GM18498 (cell line): ENCODE data around the gene COMMD8.
A peak's percentile ranks its signal among the peaks of the same experiment; 100 is the strongest.
"Not testable (repeated sequence)": the region's sequence is repeated elsewhere in the genome, so short reads cannot be mapped to it uniquely, and the experiment has no call there.

Experiments used
- ATAC-seq: cut with Tn5 transposase; IDR thresholded peaks from one replicate; pipeline ENCODE4 v1.9.1; 2021; ENCODE audit warnings: mild to moderate bottlenecking, moderate library complexity; ENCODE audit not compliant: unreplicated experiment

The COMMD8 gene

GRCh38 chr4:47463235-47463956 lies at the start of gene COMMD8:
TSS of gene COMMD8 (minus strand) at chr4:47463702. CDS start at chr4:47463651, 51 bp downstream.
- ATAC-seq = peak; percentile 94

- ATAC-seq = peak; percentile 96
Measured at GRCh38 chr4:47510506-47511143, 47.1 kb upstream of the COMMD8 start.

- ATAC-seq = no peak
Measured at GRCh38 chr4:47505666-47506065, 42.2 kb upstream of the COMMD8 start.

GRCh38 chr4:47505147-47505546 lies 41.6 kb upstream of the COMMD8 start:
- no peak for ATAC-seq

- ATAC-seq = no peak
Measured at GRCh38 chr4:47500776-47501175, 37.3 kb upstream of the COMMD8 start.

- peak; percentile 46 for ATAC-seq
Measured at GRCh38 chr4:47499700-47500099, 36.2 kb upstream of the COMMD8 start.

GRCh38 chr4:47498899-47499298 lies 35.4 kb upstream of the COMMD8 start:
- ATAC-seq = peak; percentile 48

GRCh38 chr4:47494124-47494430 lies 30.6 kb upstream of the COMMD8 start:
- no peak for ATAC-seq

GRCh38 chr4:47493238-47494123 lies 30.0 kb upstream of the COMMD8 start:
- ATAC-seq = peak; percentile 53

- ATAC-seq = peak; percentile 57
Measured at GRCh38 chr4:47490550-47490949, 27.0 kb upstream of the COMMD8 start.

GRCh38 chr4:47488706-47489105 lies 25.2 kb upstream of the COMMD8 start:
- ATAC-seq = no peak

GRCh38 chr4:47486727-47487126 lies 23.2 kb upstream of the COMMD8 start:
- not testable (repeated sequence) for ATAC-seq

GRCh38 chr4:47486231-47486673 lies 22.8 kb upstream of the COMMD8 start:
- ATAC-seq = no peak

GRCh38 chr4:47485768-47486167 lies 22.3 kb upstream of the COMMD8 start:
- ATAC-seq = no peak

- ATAC-seq = peak; percentile 94
Measured at GRCh38 chr4:47485047-47485692, 21.7 kb upstream of the COMMD8 start, which contains the start of gene ATP10D. TSS of gene ATP10D (plus strand) at chr4:47485275. CDS start at chr4:47512541, 27,266 bp downstream.

- ATAC-seq = peak; percentile 45
Measured at GRCh38 chr4:47484168-47484567, 20.7 kb upstream of the COMMD8 start.

GRCh38 chr4:47483745-47484144 lies 20.2 kb upstream of the COMMD8 start:
- peak; percentile 2 for ATAC-seq

GRCh38 chr4:47482326-47482725 lies 18.8 kb upstream of the COMMD8 start:
- ATAC-seq = no peak

- ATAC-seq = no peak
Measured at GRCh38 chr4:47478804-47479203, 15.3 kb upstream of the COMMD8 start.

GRCh38 chr4:47475411-47475810 lies 11.9 kb upstream of the COMMD8 start:
- no peak for ATAC-seq

GRCh38 chr4:47474799-47475198 lies 11.3 kb upstream of the COMMD8 start:
- ATAC-seq = no peak
